Activated T-cell treated with anti-CD3 and anti-CD28 coated beads for 48 hours (primary cell): Measurements from ENCODE around the gene IPO5.
A peak's percentile ranks its signal among the peaks of the same experiment; 100 is the strongest.
"Not testable (repeated sequence)": the region's sequence is repeated elsewhere in the genome, so short reads cannot be mapped to it uniquely, and the experiment has no call there.

Source experiments
- DNase-seq: peaks from one replicate; pipeline ENCODE4 v3.0.0-alpha.2; 2020; ENCODE audit warnings: low read depth

The IPO5 gene

DNA sequence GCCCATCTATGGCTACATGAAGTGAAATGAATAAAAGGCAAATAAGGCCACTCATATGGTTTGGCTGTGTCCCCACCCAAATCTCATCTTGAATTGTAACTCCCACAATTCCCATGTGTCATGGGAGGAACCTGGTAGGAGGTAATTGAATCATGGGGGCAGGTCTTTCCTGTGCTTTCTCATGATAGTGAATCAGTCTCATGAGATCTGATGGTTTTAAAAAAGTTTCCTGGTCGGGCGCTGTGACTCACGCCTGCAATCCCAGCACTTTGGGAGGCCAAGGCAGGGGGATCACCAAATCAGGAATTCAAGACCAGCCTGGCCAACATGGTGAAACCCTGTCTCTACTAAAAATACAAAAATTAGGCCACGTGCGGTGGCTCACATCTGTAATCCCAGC, 4.2 kb upstream of the IPO5 start:
- not testable (repeated sequence) for DNase-seq

DNA sequence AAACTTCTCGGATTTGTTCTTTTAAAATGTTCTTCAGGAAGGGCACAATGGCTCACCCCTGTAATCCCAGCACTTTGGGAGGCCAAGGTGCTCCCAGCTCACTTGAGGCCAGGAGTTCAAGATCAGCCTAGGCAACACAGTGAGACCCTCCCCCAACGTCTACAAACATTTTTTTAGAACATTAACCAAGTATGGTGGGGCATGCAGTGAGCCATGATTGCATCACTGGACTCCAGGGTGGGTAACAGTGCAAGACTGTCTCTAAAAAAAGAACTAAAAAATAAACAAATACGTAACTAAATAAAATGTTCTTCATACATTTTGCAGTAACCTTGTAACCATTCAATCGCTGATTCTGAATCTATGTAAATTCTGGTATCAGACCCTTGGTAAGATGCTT, 2.1 kb upstream of the IPO5 start:
- DNase-seq, result no peak

DNA sequence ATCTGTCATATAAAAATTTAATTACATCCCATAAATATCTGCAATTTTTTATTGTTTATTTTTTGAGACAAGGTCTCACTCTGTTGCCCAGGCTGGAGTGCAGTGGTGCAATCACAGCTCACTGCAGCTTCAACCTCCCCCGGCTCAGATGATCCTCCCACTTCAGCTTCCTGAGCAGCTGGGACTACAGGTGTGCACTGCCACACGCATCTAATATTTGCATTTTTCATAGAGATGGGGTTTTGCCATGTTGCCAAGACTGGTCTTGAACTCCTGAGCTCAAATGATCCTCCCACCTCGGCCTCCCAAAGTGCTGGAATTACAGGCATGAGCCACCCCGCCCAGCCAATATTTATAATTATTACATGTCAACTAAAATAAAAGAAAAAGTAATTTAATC, 644 bp upstream of the IPO5 start:
- not testable (repeated sequence) for DNase-seq

DNA sequence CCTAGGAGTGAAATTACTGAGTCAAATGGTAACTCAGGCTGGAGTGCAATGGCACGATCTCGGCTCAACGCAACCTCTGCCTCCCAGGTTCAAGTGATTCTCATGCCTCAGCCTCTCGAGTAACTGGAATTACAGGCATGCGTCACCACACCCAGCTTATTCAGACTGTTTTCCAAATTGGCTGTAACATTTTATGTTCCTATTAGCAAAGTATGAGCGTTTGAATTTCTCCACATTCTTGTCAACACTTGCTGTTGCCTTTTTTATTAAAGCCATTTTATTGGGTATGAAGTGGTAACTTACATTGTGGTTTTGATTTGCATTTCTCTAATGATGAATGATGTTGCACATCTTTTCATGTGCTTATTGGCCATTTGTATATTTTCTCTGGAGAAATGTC, 7.9 kb downstream of the IPO5 start:
- no peak for DNase-seq

DNA sequence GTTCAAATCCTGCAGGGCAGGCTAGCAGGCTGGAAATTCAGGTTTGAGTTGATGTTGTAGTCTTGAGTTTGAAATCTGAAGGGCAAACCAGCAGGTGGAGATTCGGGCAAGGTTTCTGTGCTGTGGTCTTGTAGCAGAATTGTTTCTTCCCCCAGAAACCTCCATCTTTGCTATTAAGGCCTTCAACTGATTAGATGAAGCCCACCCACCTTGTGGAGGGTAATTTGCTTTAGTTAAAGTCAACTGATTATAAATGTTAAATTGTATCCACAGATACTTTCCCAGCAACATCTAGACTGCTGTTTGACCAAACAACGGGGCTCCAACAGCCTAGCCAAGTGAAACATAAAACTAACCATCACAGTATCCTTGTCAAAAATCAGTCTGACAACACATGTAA, 9.4 kb downstream of the IPO5 start:
- DNase-seq, result no peak

DNA sequence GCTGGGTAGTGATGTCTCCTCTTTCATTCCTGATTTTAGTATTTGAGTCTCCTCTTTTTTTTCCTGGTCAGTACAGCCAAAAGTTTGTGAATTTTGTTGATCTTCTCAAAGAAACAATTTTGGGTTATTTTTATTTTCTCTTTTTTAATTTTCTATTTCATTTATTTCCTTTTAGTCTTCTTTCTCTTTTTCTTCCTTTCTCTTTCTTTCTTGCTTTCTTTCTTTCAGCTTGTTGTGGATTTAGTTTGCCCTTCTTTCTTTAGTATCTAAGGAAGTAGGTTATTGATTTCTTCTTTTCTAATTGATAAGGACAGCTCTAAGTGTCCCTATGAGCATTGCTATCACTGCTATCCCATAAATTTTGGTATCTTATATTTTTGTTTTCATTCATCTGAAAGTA, 13.8 kb downstream of the IPO5 start:
- no peak for DNase-seq

- DNase-seq, result no peak
Measured at GRCh38 chr13:97967948-97968347, 14.5 kb downstream of the IPO5 start.

DNA sequence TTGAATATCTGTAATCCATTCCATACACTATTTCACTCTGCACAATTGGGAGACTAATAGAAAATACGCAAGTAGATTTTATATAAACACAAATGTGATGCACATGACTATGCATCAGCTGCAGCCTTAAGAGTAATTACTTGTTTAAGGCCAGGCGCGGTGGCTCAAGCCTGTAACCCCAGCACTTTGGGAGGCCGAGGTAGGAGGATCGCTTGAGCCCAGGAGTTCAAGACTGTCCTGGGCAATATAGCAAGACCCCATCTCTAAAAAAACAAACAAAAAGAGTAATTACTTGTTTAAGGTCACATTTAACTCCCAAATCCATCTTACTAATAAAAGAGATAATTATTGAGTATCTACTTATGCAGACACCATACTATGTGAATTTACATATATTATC, 18.0 kb downstream of the IPO5 start:
- DNase-seq, result no peak

GRCh38 chr13:97974773-97975172, 21.3 kb downstream of the IPO5 start:
- DNase-seq, result no peak

- DNase-seq, result no peak
Measured at GRCh38 chr13:97975280-97975847, 21.9 kb downstream of the IPO5 start.

- peak; percentile 93 for DNase-seq
Measured at GRCh38 chr13:97975848-97976609, 22.6 kb downstream of the IPO5 start.

DNA sequence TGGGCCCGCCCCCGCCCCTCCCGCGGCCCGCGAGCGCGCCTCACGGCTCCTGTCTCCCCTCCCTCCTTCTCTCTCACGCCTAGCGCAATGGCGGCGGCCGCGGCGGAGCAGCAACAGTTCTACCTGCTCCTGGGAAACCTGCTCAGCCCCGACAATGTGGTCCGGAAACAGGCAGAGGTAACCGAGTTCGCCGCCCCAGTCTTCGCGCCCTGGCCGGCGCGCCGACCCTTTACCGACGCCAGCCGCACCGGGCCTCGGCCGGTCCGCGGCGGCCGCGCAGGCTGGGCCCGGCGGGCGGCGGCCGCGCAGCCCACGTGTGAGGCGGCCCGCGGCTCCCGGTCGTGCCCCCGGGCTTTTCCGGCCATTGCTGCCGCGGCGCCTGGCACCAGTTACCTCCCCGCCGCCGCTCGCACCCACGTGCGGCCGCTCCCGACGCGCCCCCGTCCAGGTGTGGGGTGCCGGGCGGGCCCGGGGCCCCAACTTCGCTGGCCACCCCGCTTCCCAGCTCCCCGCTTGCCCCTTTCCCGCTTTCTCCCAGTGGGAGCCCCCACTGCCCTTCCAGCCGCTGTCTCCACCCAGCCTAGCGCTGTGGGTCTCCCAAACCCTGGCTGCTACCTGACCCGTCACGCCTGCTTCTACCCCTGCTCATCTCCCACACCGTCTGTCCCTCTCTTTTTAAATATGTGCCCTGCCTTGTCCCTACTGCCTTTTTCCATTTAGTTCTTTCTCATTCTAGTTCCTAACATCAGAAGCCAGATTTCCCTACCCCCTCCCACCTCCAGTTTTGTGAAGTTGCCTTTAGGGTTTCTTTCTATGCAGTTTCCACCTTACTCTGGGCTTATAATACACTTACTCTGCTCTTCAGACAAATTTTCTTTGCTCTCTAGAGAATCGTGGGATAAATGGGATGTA, 23.4 kb downstream of the IPO5 start:
- peak; percentile 38 for DNase-seq

- DNase-seq, result no peak
Measured at GRCh38 chr13:97977982-97978381, 24.5 kb downstream of the IPO5 start.

GRCh38 chr13:97978651-97979050, 25.2 kb downstream of the IPO5 start:
- no peak for DNase-seq

DNA sequence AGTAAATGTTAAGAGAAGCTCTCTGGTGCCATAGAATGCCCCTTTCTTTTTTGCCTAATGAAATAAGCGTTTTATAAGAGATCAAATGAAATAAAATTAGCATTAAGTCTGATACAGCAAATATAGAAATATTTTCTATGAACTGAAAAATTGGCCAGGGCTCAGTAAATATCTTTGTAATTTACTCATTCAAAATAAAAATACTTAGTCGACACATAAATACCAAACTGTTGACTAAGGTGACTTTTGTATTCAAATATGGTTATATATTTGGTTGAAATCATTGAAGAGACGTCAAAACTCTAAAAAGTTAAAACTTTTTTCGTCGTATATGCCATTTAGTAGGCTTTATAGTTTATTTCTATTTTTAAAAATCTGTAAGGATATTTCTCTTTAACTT, 25.6 kb downstream of the IPO5 start:
- DNase-seq, result no peak

GRCh38 chr13:97979556-97979955, 26.1 kb downstream of the IPO5 start:
- DNase-seq, result no peak

- no peak for DNase-seq
Measured at GRCh38 chr13:97982286-97982685, 28.8 kb downstream of the IPO5 start.

DNA sequence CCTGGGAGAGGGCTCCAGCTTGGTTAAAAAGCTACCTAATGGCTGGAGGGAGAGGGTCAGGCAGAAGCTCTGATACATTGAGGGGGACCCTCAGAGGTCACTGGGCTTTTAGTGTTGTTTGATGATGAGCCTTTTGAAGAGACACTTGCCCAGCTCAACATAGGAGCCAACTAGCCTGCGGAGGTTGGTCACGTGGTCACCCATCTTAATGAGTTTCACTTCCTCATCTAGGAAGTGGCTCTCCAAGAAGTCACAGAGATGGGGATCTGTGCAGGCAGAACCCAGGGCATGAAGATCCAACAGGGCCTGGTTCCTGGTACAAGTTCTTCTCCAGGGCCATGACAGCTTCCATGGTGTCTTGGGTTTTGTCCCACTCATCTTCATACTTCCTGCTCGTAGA, 33.4 kb downstream of the IPO5 start:
- DNase-seq, result no peak

- no peak for DNase-seq
Measured at GRCh38 chr13:97999653-98000052, 46.2 kb downstream of the IPO5 start.

GRCh38 chr13:98004107-98004506, 50.6 kb downstream of the IPO5 start:
- no peak for DNase-seq

DNA sequence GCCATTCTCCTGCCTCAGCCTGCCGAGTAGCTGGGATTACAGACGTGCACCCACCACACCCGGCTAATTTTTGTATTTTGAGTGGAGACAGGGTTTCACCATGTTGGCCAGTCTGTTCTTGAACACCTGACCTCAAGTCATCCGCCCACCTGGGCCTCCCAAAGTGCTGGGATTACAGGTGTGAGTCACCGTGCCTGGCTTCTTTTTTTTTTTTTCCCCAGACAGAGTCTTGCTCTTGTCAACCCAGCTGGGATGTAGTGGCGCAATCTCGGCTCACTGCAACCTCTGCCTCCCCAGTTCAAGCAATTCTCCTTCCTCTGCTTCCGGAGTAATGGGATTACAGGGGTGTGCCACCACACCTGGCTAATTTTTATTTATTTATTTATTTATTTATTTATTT, 51.5 kb downstream of the IPO5 start:
- not testable (repeated sequence) for DNase-seq

DNA sequence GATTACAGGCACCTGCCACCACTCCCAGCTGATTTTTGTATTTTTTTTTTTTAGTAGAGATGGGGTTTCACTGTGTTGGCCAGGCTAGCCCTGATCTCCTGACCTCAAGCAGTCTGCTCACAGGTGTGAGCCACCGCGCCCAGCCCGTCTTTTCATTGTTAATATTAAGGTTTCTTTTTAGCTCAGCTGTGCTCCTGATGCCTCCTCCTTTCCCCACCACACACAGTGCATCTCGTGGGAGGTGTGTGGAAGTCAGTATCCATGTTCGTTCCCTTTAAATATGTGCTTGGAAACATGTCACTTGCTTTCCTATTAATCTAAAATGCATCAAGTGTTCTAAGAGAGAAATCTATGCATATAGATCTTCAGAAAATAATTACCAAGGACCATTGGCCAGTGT, 53.5 kb downstream of the IPO5 start:
- DNase-seq, result no peak

DNA sequence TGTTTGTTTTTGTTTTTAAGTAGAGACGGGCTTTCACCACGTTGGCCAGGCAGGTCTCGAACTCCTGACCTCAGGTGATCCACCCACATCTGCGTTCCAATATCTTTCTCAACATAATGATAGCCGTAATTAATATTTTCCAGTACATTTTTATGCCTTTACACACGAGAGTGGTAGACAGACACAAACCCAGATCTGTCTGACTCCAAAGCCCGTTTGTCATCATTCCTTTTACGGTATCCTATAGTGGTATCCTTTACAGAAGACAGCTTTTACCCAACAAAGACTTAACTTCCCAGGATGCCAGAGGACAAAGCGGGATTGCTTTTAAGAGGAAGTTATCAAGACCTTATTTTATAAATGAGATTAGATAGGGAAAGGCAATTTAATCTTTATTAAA, 59.8 kb downstream of the IPO5 start:
- no peak for DNase-seq
